GM12891 (cell line): ENCODE measurements around the gene LRRC8D.

Experiments used
- POLR2A ChIP-seq: IDR thresholded peaks from 2 replicates; pipeline ENCODE4 v1.6.1; 2011; ENCODE audit warnings: low read depth, low read length, control low read depth
- TAF1 ChIP-seq: IDR thresholded peaks from 2 replicates; pipeline ENCODE4 v1.6.1; 2011; ENCODE audit warnings: low read depth, low read length, control low read depth

GRCh38 chr1:89832496-89833127 is 11.8 kb downstream of the LRRC8D start:
- no peak for TF ChIP-seq POLR2A
- no peak for TF ChIP-seq TAF1
